ENCODE measurements around the gene PPP1R16B.

The PPP1R16B gene

DNA sequence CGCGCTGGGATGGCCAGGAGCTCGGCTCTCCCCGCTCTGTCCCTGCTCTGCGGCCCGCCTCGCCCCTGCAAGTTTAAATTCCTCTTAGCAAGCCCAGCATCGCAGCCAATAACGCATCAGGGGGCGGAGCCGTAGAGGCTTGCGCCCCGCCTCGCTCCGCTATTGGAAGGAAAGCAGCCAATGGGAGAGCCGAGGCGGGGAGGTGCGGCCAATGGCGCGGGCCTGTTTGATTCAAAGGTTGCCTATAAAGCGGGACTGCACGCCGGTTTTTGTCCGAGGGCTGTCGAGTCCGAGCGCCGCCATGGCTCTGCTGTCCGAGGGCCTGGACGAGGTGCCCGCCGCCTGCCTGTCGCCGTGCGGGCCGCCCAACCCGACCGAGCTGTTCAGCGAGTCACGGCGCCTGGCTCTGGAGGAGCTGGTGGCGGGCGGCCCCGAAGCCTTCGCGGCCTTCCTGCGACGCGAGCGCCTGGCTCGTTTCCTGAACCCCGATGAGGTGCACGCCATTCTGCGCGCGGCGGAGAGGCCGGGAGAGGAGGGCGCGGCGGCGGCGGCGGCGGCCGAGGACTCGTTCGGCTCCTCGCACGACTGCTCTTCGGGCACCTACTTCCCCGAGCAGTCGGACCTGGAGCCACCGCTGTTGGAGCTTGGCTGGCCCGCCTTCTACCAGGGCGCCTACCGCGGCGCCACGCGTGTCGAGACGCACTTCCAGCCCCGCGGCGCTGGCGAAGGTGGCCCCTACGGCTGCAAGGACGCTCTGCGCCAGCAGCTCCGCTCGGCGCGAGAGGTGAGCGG is 120.8 kb downstream of the PPP1R16B start, which contains the start of gene FAM83D:
Gene FAM83D (plus strand): TSS at position 276 of the 792 bp plus-strand sequence. CDS start 26 bp downstream, at position 302.
- Histone ChIP-seq H3K27ac (replicated peaks; ENCODE audit: low read length) (peak within 1 kb of the TSS; percentile 21), H2BK5ac (ENCODE audit: low read length) (peak within 1 kb of the TSS; percentile 85)

DNA sequence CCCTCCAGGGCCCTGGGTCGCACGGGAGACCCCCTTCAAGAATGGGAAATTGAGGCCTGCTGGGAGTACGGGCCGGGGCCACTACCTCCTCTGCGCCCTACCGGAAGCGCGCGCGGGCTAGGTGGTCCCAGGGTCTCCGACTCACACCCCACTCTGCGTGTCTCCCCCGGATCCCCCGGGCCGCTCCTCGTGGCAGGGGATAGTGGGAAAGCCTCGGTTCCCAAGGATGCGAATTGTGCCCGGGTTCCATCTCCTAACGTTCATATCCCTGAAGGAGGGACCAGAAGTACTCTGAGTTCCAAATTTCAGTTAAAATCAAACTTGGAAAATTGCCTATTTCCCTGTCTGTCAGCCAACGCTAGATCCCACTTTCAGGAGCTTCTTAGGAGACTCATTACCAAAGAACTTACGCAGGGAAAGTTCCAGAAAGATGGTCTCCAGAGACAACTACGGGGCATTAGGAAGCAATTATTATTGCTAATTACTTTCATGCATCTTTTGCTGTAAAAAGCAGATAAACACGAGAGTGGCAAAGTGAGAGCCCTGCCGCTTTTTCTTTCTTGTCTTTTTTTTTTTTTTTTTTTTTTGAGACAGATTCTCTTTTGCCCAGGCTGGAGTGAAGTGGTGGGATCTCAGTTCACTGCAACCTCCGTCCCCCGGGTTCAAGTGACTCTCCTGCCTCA is 121.6 kb downstream of the PPP1R16B start:
- Histone ChIP-seq H3K9ac (ENCODE audit: low read depth, low read length, poor library complexity) (peak overlapping the region; percentile 97), H3K36me3 (replicated peaks in 1 of 2; ENCODE audit: control insufficient read depth in 2 of 2, insufficient read depth in 2 of 2, low read length in 2 of 2) (peaks cover 8 to 36% of the 10 kb centered on the region in 2 donors), H3K9me3 (replicated peaks in 1 of 2; ENCODE audit: control insufficient read depth in 2 of 2, insufficient read depth in 1 of 2, low read depth in 1 of 2, low read length in 2 of 2) (no peaks in the 10 kb centered on the region), H2BK120ac (ENCODE audit: low read depth, low read length) (peak overlapping the region; percentile 44), H3K14ac (ENCODE audit: low read length) (peak overlapping the region; percentile 100), H2AK5ac (ENCODE audit: low read depth, low read length) (peak overlapping the region; percentile 90), H2BK5ac (ENCODE audit: low read length) (peak overlapping the region; percentile 85), H3K4me1 (ENCODE audit: control insufficient read depth in 2 of 2, insufficient read depth in 1 of 2, low read depth in 1 of 2, low read length in 2 of 2) (peaks cover 5 to 16% of the 10 kb centered on the region in 2 donors), H3K27ac (replicated peaks; ENCODE audit: low read length) (peak overlapping the region; percentile 21), H3K18ac (ENCODE audit: low read length) (peak overlapping the region; percentile 96), H4K8ac (ENCODE audit: low read depth, low read length) (no peak overlapping the region), H3K79me1 (ENCODE audit: low read depth, low read length) (peaks cover 18% of the 10 kb centered on the region), H2AFZ (ENCODE audit: low read length) (peak overlapping the region; percentile 93), H3K4ac (ENCODE audit: low read length) (peak overlapping the region; percentile 13), H3K23ac (ENCODE audit: low read depth, low read length, poor library complexity) (peak overlapping the region; percentile 97), H3K4me3 (ENCODE audit: low read length in 2 of 2) (peak overlapping the region; percentile 90 to 96), H3K4me2 (ENCODE audit: insufficient read depth, low read length, poor library complexity, severe bottlenecking) (peak overlapping the region; percentile 86), H3K27me3 (ENCODE audit: control insufficient read depth in 3 of 3, insufficient read depth in 3 of 3, low read depth in 1 of 3, low read length in 3 of 3) (no peaks in the 10 kb centered on the region), H2BK12ac (ENCODE audit: low read length) (no peak overlapping the region), H4K91ac (ENCODE audit: low read depth, low read length, poor library complexity) (no peak overlapping the region), H2BK15ac (ENCODE audit: low read length) (peak overlapping the region; percentile 93)
- no peak for DNase-seq (ENCODE audit: low spot score)
- WGBS, 2 donors (ENCODE audit: extremely low coverage in 2 of 2, insufficient read length in 2 of 2, insufficient replicate concordance in 1 of 2) = no CpG with 5 or more reads among the region's 27 CpGs

More for the DNA sequence above, 120.8 kb downstream of the PPP1R16B start, which contains the start of gene FAM83D:
- Histone ChIP-seq H3K4me3 (ENCODE audit: low read length in 2 of 2) (peak within 1 kb of the TSS; percentile 90 to 96), H4K91ac (ENCODE audit: low read depth, low read length, poor library complexity) (no peak within 1 kb of the TSS), H3K9ac (ENCODE audit: low read depth, low read length, poor library complexity) (peak within 1 kb of the TSS; percentile 97), H2BK12ac (ENCODE audit: low read length) (no peak within 1 kb of the TSS), H3K23ac (ENCODE audit: low read depth, low read length, poor library complexity) (peak within 1 kb of the TSS; percentile 97), H3K36me3 (replicated peaks in 1 of 2; ENCODE audit: control insufficient read depth in 2 of 2, insufficient read depth in 2 of 2, low read length in 2 of 2) (peaks cover 8 to 29% of the 10 kb centered on the region in 2 donors), H2BK15ac (ENCODE audit: low read length) (peak within 1 kb of the TSS; percentile 93), H3K4me1 (ENCODE audit: control insufficient read depth in 2 of 2, insufficient read depth in 1 of 2, low read depth in 1 of 2, low read length in 2 of 2) (peaks cover 5 to 16% of the 10 kb centered on the region in 2 donors), H2BK120ac (ENCODE audit: low read depth, low read length) (peak within 1 kb of the TSS; percentile 44), H2AFZ (ENCODE audit: low read length) (peak within 1 kb of the TSS; percentile 93), H3K4ac (ENCODE audit: low read length) (peak within 1 kb of the TSS; percentile 13), H3K14ac (ENCODE audit: low read length) (peak within 1 kb of the TSS; percentile 100), H2AK5ac (ENCODE audit: low read depth, low read length) (peak within 1 kb of the TSS; percentile 90), H3K4me2 (ENCODE audit: insufficient read depth, low read length, poor library complexity, severe bottlenecking) (peak within 1 kb of the TSS; percentile 86), H3K27me3 (ENCODE audit: control insufficient read depth in 3 of 3, insufficient read depth in 3 of 3, low read depth in 1 of 3, low read length in 3 of 3) (no peaks in the 10 kb centered on the region), H3K18ac (ENCODE audit: low read length) (peak within 1 kb of the TSS; percentile 96), H3K79me1 (ENCODE audit: low read depth, low read length) (peaks cover 18% of the 10 kb centered on the region), H4K8ac (ENCODE audit: low read depth, low read length) (no peak within 1 kb of the TSS), H3K9me3 (replicated peaks in 1 of 2; ENCODE audit: control insufficient read depth in 2 of 2, insufficient read depth in 1 of 2, low read depth in 1 of 2, low read length in 2 of 2) (no peaks in the 10 kb centered on the region)
- WGBS, 2 donors (ENCODE audit: extremely low coverage in 2 of 2, insufficient read length in 2 of 2, insufficient replicate concordance in 1 of 2) = no CpG with 5 or more reads among the region's 95 CpGs
- DNase-seq (ENCODE audit: low spot score) = peak; percentile 94

DNA sequence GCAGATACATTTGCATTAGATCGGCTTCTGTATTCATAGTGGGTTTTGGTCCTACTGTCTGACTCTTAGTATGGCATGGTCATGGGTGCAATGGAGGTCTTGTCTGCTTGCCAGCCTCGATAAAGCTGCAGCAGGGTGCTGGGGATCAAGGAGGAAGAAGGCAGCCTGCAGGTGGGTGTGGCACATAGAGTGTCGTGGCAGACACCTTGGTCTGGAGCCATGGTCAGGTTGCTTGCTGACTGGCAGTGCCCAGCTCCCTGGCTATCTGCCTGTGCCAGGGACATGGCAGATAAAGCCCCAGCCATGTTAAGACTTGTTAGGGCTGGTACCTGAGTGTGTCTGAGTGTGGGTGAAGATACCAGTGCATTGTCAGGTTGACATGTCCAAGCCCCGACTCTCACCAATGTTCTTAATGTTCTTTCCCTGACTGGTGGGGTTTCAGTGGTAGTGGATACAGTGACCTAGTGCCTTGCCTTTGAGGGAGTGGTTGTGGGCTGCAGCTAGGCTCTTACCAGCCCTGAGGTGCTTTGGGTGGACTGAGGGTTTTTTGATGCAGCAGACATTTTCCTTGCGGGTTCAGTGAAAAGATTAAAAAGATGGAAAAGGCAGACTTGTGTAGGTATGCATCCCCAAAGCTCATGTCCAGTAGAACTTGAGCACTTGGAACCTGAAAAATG is 122.5 kb downstream of the PPP1R16B start:
- Histone ChIP-seq H3K4me3 (ENCODE audit: low read length in 2 of 2) (peak overlapping the region; percentile 69 to 96), H3K36me3 (replicated peaks in 1 of 2; ENCODE audit: control insufficient read depth in 2 of 2, insufficient read depth in 2 of 2, low read length in 2 of 2) (peaks cover 8 to 42% of the 10 kb centered on the region in 2 donors)
- no peak for DNase-seq (ENCODE audit: low spot score)

More for the DNA sequence above, 122.5 kb downstream of the PPP1R16B start:
- Histone ChIP-seq H3K4ac (ENCODE audit: low read length) (no peak overlapping the region), H4K91ac (ENCODE audit: low read depth, low read length, poor library complexity) (no peak overlapping the region), H3K4me1 (ENCODE audit: control insufficient read depth in 2 of 2, insufficient read depth in 1 of 2, low read depth in 1 of 2, low read length in 2 of 2) (peaks cover 5 to 19% of the 10 kb centered on the region in 2 donors), H3K9ac (ENCODE audit: low read depth, low read length, poor library complexity) (peak overlapping the region; percentile 30), H3K79me1 (ENCODE audit: low read depth, low read length) (peaks cover 18% of the 10 kb centered on the region), H3K4me2 (ENCODE audit: insufficient read depth, low read length, poor library complexity, severe bottlenecking) (peak overlapping the region; percentile 56), H3K23ac (ENCODE audit: low read depth, low read length, poor library complexity) (peak overlapping the region; percentile 59), H2BK5ac (ENCODE audit: low read length) (no peak overlapping the region), H3K27ac (replicated peaks; ENCODE audit: low read length) (no peak overlapping the region), H2AK5ac (ENCODE audit: low read depth, low read length) (no peak overlapping the region), H3K18ac (ENCODE audit: low read length) (no peak overlapping the region), H4K8ac (ENCODE audit: low read depth, low read length) (no peak overlapping the region), H2AFZ (ENCODE audit: low read length) (no peak overlapping the region), H3K27me3 (ENCODE audit: control insufficient read depth in 3 of 3, insufficient read depth in 3 of 3, low read depth in 1 of 3, low read length in 3 of 3) (no peaks in the 10 kb centered on the region), H2BK120ac (ENCODE audit: low read depth, low read length) (no peak overlapping the region), H3K14ac (ENCODE audit: low read length) (no peak overlapping the region), H3K9me3 (replicated peaks in 1 of 2; ENCODE audit: control insufficient read depth in 2 of 2, insufficient read depth in 1 of 2, low read depth in 1 of 2, low read length in 2 of 2) (no peaks in the 10 kb centered on the region), H2BK12ac (ENCODE audit: low read length) (no peak overlapping the region), H2BK15ac (ENCODE audit: low read length) (no peak overlapping the region)
- no CpG with 5 or more reads among the region's 5 CpGs for whole genome bisulfite sequencing, 2 donors (ENCODE audit: extremely low coverage in 2 of 2, insufficient read length in 2 of 2, insufficient replicate concordance in 1 of 2)

Measured in neuronal stem cell (in vitro differentiated cells).